Astrocyte (in vitro differentiated cells and primary cell): ENCODE data around the gene EMP1.

Experiments used
- CTCF ChIP-seq: IDR thresholded peaks from 2 replicates; pipeline ENCODE4 v1.5.1; 2011; ENCODE audit warnings: low read depth, mild to moderate bottlenecking, inconsistent platforms, low read length, moderate library complexity; ENCODE audit not compliant: insufficient read depth
- EZH2 ChIP-seq: IDR thresholded peaks from 2 replicates; pipeline ENCODE4 v1.6.1; 2012; ENCODE audit warnings: mild to moderate bottlenecking, low read length, inconsistent platforms; ENCODE audit not compliant: insufficient read depth

- peak; percentile 46 for TF ChIP-seq CTCF
- no peak for TF ChIP-seq EZH2
Measured at GRCh38 chr12:13208533-13209435, 12.3 kb downstream of the EMP1 start.
